GM19438 (cell line): Measurements from ENCODE around the gene SEMA3E.

ENCODE experiments used
- ATAC-seq: cut with Tn5 transposase; IDR thresholded peaks from one replicate; pipeline ENCODE4 v1.9.1; 2021; ENCODE audit warnings: low read depth; ENCODE audit not compliant: unreplicated experiment

SEMA3E gene

DNA sequence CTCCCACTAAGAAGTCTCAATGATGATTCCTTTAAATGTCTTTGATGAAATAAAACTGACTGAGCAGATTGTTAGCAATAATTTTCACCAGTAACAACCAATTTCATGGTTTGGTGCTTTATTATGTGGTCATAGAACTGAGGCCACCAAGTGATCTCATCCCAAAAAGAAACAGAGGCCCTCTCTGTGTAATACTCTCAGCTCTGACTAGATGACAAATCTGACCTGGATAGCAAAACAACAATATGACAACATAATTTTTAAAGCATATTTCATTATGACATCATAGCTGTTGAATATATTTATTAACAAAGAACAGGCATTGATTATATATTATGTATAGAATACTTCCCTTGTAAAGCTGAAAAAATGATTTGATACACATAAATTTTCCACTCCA is 5.9 kb downstream of the SEMA3E start:
- no peak for ATAC-seq

DNA sequence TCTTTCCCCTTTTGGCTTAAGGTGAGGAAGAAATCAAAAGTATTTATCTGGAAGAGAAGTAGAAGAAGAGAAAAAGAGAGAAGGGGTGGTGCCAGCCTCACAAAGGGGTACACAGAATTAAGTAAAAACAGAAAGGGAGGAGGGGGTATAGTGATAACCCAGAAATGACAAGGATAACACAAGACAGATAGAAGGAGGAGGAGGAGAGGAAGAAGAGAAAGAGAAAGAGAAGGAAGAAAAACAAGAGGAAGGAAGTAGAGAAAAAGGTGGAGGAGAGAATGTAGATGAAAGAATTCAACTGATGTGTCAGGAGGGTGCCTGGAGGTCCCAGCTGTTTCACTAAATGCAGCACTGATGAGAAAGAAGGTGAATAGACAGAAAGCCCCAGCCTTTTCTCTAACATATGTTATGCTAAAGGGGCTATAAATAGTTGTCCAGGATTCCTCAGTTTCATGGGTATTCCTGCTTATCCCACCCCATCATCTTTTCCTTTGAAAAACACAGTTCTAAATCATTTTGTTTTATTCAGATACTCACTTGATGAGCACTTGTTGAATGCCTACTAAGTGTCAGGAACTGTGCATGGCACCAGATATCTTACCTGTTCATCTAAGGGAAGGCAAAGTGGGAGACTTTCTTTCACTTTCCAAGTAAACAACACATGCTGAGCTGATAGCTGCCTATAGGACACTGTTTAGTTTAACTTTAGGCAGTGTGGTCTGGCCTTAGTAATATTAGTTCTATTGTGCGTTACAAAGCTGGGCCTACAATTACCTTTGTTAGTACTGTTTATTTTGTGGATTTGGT is 8.0 kb downstream of the SEMA3E start:
- ATAC-seq = no peak

GRCh38 chr7:83640240-83640639 is 8.7 kb downstream of the SEMA3E start:
- ATAC-seq = no peak

DNA sequence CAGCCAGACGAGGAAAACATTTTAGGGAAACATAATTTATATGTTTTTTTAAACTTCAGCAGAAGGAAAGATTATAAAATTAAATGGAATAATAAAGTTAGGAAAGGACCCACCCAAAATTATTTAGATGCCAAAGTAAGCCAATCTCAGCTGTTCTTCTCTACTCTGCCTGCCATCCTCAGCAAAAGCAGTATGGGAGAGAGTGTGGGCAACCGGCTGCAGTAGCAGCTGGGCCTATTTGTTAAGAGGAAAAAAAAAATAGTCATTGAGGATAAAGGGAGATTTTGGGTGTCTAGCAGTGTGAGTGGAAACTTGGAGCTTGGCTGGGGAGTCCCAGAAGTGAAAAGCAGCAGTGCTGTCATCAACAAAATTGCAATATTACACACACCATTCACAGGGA is 15.4 kb downstream of the SEMA3E start:
- no peak for ATAC-seq

- no peak for ATAC-seq
These were observed 19.6 kb downstream of the SEMA3E start for GRCh38 chr7:83629117-83629880.

GRCh38 chr7:83617858-83618257 is 31.1 kb downstream of the SEMA3E start:
- ATAC-seq = no peak

DNA sequence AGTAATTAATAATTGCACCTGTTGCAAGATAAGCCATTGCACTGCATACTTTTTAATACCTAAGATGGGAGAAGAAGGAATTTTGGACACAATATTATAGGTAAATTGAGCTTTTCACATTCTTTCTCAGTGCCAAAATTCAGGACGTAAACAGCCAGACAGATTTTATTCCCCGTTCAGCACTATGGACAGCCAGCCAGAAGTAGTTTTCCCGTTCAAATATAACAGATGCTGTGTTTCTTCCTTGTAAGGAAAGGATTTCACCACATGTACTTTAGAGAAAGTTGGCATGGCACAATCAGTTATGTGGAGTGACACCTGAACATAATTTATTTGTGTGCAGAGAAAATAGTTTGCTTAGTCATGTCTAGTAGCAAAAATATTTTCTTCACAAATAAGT is 34.8 kb downstream of the SEMA3E start:
- ATAC-seq = no peak

DNA sequence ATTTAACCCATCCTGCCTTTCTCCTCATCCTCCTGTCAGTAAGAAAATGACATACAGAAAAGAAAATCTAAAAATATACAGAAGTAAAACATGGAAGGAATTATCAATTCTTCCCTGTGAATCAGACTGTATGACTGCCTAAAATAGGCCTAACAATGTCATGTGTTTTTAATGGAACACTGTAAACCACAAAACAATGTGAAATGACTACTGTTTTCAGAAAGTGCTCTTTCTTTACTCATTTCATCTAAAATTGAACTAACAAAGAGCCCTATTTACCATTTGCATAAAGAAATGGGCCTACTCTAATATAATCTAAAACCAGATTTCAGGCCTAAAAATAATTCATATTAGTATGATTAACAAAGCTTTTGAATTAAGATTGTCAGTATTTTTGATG is 35.7 kb downstream of the SEMA3E start:
- ATAC-seq = no peak

- ATAC-seq = no peak
These were observed 37.2 kb downstream of the SEMA3E start for GRCh38 chr7:83611776-83612175.

DNA sequence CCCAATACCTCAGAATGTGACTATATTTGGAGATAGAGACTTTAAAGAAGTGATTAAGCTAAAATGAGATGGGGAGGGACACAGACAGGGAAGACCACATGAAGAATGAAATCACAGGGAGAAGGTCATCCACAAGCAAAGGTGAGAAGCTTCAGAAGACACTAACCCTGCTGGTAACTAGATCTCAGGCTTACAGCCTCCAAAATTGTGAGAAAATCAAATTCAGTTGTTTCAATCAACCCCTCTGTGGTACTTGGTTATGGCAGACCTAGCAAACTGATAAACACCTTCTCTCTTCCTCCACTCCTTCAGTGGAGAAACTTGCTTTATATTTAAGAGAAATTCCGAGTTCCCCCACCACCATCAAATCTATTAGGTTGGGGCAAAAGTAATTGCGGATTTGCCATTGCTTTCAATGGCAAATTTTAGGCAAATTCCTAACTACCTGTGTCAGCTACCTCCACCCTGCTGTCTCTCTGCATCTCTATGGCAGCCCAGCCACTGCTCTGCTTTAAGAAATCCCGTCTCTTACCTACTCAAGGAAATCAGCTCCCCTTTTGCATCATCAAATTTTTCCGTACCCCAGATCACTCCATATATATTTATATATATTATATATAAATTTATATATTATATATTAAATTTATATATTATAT is 38.2 kb downstream of the SEMA3E start:
- no peak for ATAC-seq

DNA sequence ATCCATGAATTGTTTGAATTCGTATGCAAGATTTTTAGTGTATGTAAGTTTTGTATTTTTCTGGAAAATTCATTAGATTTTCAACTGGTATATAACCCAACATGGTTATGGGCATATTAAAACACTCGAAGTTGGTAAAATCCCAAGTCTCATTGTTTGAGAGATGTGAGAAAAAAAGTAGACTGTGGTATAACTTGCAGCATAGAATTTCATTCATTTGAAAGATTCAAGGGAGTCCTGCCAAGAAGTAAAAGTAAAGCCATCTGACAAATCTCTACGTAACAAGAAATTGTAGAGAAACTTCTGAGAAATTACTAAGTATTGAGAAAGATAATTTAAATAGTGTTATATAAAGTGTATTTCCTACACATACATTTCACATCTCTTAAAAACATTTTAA is 40.2 kb downstream of the SEMA3E start:
- ATAC-seq = no peak

DNA sequence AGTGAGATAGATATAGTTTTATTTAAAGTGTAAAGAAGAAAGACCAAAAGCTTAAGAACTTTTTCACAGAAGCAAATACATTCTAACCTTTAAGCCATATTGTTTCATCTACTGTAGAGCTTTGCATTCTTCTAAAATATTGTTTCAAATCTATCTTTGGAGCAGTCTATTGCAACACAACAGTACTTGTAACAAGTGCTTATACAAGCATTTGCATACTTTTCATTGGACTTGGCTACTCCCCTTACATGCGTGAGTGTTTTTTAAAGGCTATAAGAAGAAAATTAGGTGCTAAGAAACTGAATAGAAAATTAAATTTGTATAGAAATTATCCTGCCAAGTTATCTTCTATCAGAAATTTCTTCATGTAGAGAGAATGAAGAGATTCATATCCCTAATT is 45.3 kb downstream of the SEMA3E start:
- ATAC-seq = no peak

DNA sequence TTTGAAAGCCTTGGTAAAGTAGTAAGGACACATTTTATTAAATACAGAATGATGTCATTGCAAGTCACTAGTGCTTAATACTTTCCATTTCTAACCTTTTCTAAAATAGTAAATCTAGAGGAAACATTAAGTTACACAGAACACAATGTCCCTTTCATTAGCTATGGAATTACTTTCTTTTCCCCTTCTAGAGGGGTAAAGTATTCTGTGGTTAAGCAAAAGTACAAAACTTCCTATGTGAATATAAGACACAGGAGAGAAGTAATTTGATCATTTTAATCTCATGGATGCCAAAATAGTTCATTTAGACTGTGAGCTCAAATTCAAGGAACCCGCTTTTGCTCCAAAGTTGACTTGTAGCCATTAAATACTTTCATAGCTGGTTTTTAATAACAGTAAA is 49.8 kb downstream of the SEMA3E start:
- no peak for ATAC-seq

GRCh38 chr7:83593921-83594475 is 54.9 kb downstream of the SEMA3E start:
- no peak for ATAC-seq

DNA sequence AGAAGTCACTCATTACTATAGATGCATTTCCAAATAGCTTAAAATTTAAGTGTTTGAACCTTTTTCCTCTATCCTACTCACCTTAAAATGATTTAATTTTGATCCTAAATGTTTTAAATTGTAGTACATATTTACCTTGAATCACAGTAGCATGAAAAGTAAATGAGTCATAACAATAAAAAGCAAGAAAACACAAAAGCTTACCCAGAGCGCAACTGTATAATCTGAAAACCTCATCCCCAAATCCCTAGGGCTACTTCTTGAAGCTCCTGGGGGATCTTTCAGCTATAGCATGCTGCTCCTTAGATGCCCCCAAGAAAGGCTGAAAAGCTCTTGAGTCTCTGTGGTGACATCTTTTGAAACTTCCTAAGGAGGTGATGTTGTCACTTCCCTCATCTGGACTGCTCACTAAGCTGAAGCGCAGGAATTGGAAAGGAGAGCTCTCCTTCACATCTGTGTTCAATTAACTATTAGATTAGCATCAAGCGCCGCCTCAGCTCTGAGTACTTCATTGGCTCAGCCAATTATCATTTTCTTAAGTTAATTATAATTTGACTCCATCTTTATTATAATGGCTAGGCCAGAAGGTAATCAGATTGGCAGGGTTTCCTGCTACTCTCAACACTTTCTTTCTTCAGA is 60.2 kb downstream of the SEMA3E start:
- no peak for ATAC-seq

DNA sequence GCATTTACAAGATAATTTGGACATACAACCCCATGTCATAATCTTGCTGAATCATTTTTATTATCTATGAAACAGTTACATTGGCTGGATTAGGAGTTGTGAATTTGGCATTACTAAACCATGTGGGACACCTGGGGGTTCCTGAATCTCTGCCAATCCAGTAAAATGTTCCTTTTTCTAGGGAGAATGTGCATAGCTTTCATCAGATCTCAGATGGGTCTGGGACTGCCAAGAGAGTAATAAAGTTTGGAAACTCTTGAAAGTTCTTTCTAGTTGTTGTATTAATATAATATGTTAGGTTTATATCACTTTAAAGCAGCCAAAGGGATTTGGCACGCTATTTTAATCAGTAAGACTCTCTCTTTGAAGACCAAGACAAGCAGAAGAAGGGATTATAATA is 62.7 kb downstream of the SEMA3E start:
- no peak for ATAC-seq

DNA sequence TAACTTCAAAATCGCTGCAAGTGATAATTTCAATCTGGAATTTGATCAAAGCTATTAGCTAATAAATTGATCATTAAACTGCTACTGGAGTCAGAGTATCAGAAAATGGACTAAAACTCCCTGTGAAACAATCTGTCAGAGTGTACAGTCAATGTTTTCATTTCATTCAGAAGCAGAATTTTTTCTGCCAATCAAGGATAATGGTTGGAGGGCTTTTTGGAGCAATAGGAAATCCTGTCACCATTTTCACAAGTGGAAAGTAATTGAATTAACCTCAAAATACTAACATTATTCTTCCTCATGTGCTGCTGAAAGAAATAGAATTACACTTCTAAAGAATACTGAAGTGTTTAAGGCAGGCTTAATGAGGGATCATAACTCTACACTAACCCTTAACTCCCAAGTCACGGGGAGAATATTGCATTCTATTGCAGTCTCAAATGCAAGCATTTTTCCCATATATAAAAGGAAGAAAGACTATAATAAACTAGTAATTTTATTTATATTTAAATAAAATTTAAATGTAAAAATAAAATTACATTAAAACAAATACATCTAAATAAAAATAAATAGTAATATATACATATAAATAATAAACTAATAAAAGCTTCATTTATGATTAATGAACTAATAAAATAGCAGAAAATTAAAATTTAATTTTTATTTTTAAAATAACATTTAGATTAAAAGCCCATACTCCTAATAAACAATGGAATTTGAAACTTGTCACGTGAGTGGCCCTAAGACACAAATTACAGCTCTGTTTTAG is 67.1 kb downstream of the SEMA3E start:
- no peak for ATAC-seq

DNA sequence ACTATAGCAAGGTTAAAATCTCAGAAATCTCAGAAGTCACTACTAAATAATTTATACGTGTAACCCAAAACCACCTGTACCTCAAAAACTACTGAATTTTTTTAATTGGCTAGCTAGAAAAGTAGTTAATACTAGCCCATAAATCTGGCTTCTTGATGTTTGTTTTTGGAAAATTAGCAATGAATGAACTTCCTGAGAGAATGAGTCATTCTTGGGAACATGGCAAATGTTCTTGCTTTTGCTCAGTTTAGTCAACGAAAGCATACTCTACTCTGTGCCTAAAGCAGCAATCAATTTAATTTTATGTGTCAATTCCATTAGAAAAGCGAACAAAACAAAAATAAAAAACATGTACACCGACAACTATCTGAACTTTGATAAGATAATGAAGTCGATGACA is 69.2 kb downstream of the SEMA3E start:
- ATAC-seq = no peak

GRCh38 chr7:83575436-83575835 is 73.5 kb downstream of the SEMA3E start:
- ATAC-seq = no peak

DNA sequence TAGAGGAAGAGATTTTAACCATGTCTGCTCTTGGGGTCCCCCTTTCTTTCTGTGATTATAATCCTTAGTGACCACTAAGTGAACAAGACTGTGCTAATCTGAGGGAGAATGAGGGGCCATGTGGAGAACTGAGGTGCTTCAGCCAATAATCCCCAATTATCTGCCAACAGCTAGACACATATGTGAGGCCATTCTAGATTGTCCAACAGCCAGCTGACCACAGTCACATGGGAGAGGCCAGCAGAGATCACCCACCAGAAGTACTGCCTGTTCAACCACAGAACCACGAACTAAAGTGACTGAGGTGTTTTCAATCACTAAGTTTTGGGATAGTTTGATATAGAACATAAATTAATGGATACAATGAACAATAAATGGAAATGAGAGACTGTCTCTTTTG is 74.3 kb downstream of the SEMA3E start:
- no peak for ATAC-seq
